Transverse colon (tissue), 4 donors: ENCODE results near the gene WNK2. TPM values are rescaled to one million over a fixed set of nuclear protein-coding genes. Genes with fewer than 3 reads are reported as not detected.

Source experiments
- DNase-seq: peaks from one replicate; pipeline ENCODE4 v3.0.0-alpha.2; 2019
- H3K27ac ChIP-seq, 4 donors: fragments of 200-600 bp; sonication (generic); 2 replicates each; pipeline ENCODE4 v1.5.1; 2016 to 2018; ENCODE audit warnings: inconsistent platforms in 4 of 4
- H3K27me3 ChIP-seq: fragments of 200-600 bp; sonication (generic); 2 replicates; pipeline ENCODE4 v1.5.1; 2017; ENCODE audit warnings: inconsistent platforms
- H3K36me3 ChIP-seq, 4 donors: fragments of 200-600 bp; sonication (generic); 2 replicates each; pipeline ENCODE4 v1.5.1; 2017 to 2019; ENCODE audit warnings: inconsistent platforms in 4 of 4
- H3K4me1 ChIP-seq, 4 donors: fragments of 200-600 bp; sonication (generic); 2 replicates each; pipeline ENCODE4 v1.5.1; 2017 to 2020; ENCODE audit warnings: inconsistent platforms in 4 of 4
- H3K4me3 ChIP-seq, 4 donors: fragments of 200-600 bp; sonication (generic); 1 replicate in 1 of 4; 2 replicates in 3 of 4; pipeline versions ENCODE4 v1.5.1 to v1.6.1; 2017 to 2019; ENCODE audit warnings: inconsistent platforms in 4 of 4
- H3K9me3 ChIP-seq, 2 donors: fragments of 200-600 bp; sonication (generic); 2 replicates each; pipeline ENCODE4 v1.5.1; 2017 to 2019; ENCODE audit warnings: inconsistent platforms in 2 of 2
- CTCF ChIP-seq, 5 experiments: fragments of 200-600 bp in 3 of 5; fragments of 450-650 bp in 2 of 5; sonication (generic) in 3 of 5; IDR thresholded peaks; 1 replicate in 2 of 5; 2 replicates in 3 of 5; pipeline ENCODE4 v1.5.1; 2016 to 2017; ENCODE audit warnings: antibody characterized with exemption in 5 of 5, inconsistent platforms in 3 of 5, mild to moderate bottlenecking in 2 of 5, moderate library complexity in 1 of 5
- EP300 ChIP-seq: sonication (generic); formaldehyde crosslinking; IDR thresholded peaks from one replicate; pipeline ENCODE4 v1.6.1; 2017; ENCODE audit warnings: antibody characterized with exemption, low read depth
- POLR2A ChIP-seq: fragments of 450-650 bp; IDR thresholded peaks from one replicate; pipeline ENCODE4 v1.6.1; 2016; ENCODE audit warnings: antibody characterized with exemption, mild to moderate bottlenecking, moderate library complexity
- POLR2AphosphoS5 ChIP-seq, 3 donors: sonication (generic); formaldehyde crosslinking; IDR thresholded peaks; one replicate each; pipeline ENCODE4 v1.6.1; 2016; ENCODE audit warnings: antibody characterized with exemption in 3 of 3
- WGBS, 2 donors: methylation state at CpG; one replicate each; pipeline ENCODE4 v1.1.5; 2018; ENCODE audit warnings: low coverage in 1 of 2; 5-methylcytosine and 5-hydroxymethylcytosine counted together
- in situ Hi-C, 4 donors: fragments of 200-750 bp; cut with MboI; loops; one replicate each; pipeline versions ENCODE4 v1.15.0 to v1.15.1; 2017; ENCODE audit warnings: low sequenced_read_pairs in 3 of 4, low pct_ligation_motif_present in 1 of 4, low pct_unique_long_range_greater_than_20kb in 1 of 4
- intact Hi-C: fragments of 100-400 bp; cut with DNase I; formaldehyde crosslinking; loops from one replicate; pipeline ENCODE4 v1.15.1; 2023; ENCODE audit warnings: low total_unique reads
- total RNA-seq, 4 donors: library from RNA; depleted of rRNA; stranded (reverse); fragments of >200 nt; gene quantifications; one replicate each; pipeline ENCODE4 v1.1.0, GENCODE V29; 2016

WNK2 gene
- total RNA-seq, 4 donors from 2014 or later, result 133 to 618 (median 157) TPM

GRCh38 chr9:93183131-93183662 is 742 bp upstream of the WNK2 start:
- Histone ChIP-seq H3K4me1 (peaks cover 18 to 46% (median 31%) of the 10 kb centered on the region in 4 donors), H3K27me3 (peaks cover 16% of the 10 kb centered on the region), H3K4me3 (peak overlapping the region in 3 of 4 donors; percentile 53 to 84 (median 84)), H3K9me3 (no peaks in the 10 kb centered on the region), H3K36me3 (no peaks in the 10 kb centered on the region), H3K27ac (peak overlapping the region in 3 of 4 donors; percentile 14 to 90 (median 86))
- no peak for DNase-seq
- intact Hi-C loops, result no loop called here
- in situ Hi-C loops, result no loop called here
- WGBS, 2 donors, result 74% methylated on average over 5 of the region's 5 CpGs; no CpG with 5 or more reads in 1 of the 2 donors
- TF ChIP-seq CTCF (IDR thresholded peaks at IDR 0.05) (no peak), EP300 (no peak), POLR2A (no peak), POLR2AphosphoS5 (IDR thresholded peaks at IDR 0.05) (no peak)

GRCh38 chr9:93184432-93185265 is 710 bp downstream of the WNK2 start:
- intact Hi-C loops (no loop called here), in situ Hi-C loops (no loop called here)
- Histone ChIP-seq H3K36me3 (no peaks in the 10 kb centered on the region), H3K4me3 (peak overlapping the region; percentile 53 to 84 (median 82)), H3K27me3 (peaks cover 16% of the 10 kb centered on the region), H3K4me1 (peaks cover 18 to 60% (median 40%) of the 10 kb centered on the region in 4 donors), H3K27ac (peak overlapping the region; percentile 85 to 90 (median 87)), H3K9me3 (no peaks in the 10 kb centered on the region)
- WGBS, 2 donors, result 3% methylated on average over 57 of the region's 97 CpGs; no CpG with 5 or more reads in 1 of the 2 donors
- peak; percentile 25 for DNase-seq
- TF ChIP-seq POLR2A, result no peak
- TF ChIP-seq CTCF (IDR thresholded peaks at IDR 0.05), result no peak
- TF ChIP-seq POLR2AphosphoS5 (IDR thresholded peaks at IDR 0.05), result no peak
- no peak for TF ChIP-seq EP300

- peak; percentile 40 for DNase-seq
- Histone ChIP-seq H3K36me3 (no peaks in the 10 kb centered on the region), H3K4me3 (peak overlapping the region; percentile 11 to 84 (median 68)), H3K4me1 (peaks cover 18 to 60% (median 40%) of the 10 kb centered on the region in 4 donors), H3K27me3 (peaks cover 16% of the 10 kb centered on the region), H3K9me3 (no peaks in the 10 kb centered on the region), H3K27ac (peak overlapping the region; percentile 85 to 90 (median 87))
- intact Hi-C loops, result no loop called here
- 37% methylated on average over 28 of the region's 61 CpGs; no CpG with 5 or more reads in 1 of the 2 donors for WGBS, 2 donors
- peak; percentile 16 for TF ChIP-seq POLR2A
- peak in 1 of 3 donors; percentile 22 for TF ChIP-seq POLR2AphosphoS5 (IDR thresholded peaks at IDR 0.05)
- TF ChIP-seq EP300, result no peak
- TF ChIP-seq CTCF (IDR thresholded peaks at IDR 0.05), result no peak
- in situ Hi-C loops, result no loop called here
Observed at GRCh38 chr9:93185266-93186214, 1.6 kb downstream of the WNK2 start.
